H1 (cell line): ENCODE measurements around the gene SEMA4D. TPM values are rescaled to one million over a fixed set of nuclear protein-coding genes. Genes with fewer than 3 reads are reported as not detected.

ENCODE experiments used
- BCL11A ChIP-seq, 2 experiments: IDR thresholded peaks; one replicate each; pipeline ENCODE4 v1.6.1; 2011; ENCODE audit warnings: low read depth in 2 of 2, low read length in 2 of 2, mild to moderate bottlenecking in 2 of 2
- CBX8 ChIP-seq: fragments of 300-800, 300-1000 bp; sonication (generic); IDR thresholded peaks from 2 replicates; pipeline ENCODE4 v1.7.1; 2016; ENCODE audit warnings: low read depth, low read length, borderline replicate concordance
- CHD7 ChIP-seq: fragments of 300-600 bp; sonication (generic); IDR thresholded peaks from 2 replicates; pipeline ENCODE4 v1.7.1; 2012; ENCODE audit warnings: low read length, moderate library complexity, mild to moderate bottlenecking, inconsistent platforms; ENCODE audit not compliant: insufficient replicate concordance
- GABPA ChIP-seq: IDR thresholded peaks from 2 replicates; pipeline ENCODE4 v1.6.1; 2011; ENCODE audit warnings: mild to moderate bottlenecking, low read length, moderate library complexity, borderline replicate concordance; ENCODE audit not compliant: insufficient read depth
- HDAC6 ChIP-seq: IDR thresholded peaks from one replicate; pipeline ENCODE4 v1.7.1; 2012; ENCODE audit warnings: low read depth, mild to moderate bottlenecking, inconsistent platforms, low read length, moderate library complexity
- RAD21 ChIP-seq, 2 experiments: IDR thresholded peaks in 1 of 2; conservative IDR thresholded peaks in 1 of 2; 2 replicates each; pipeline ENCODE4 v1.6.1; 2011; ENCODE audit warnings: low read depth in 2 of 2, low read length in 2 of 2, improper control_type of control experiment in 1 of 2, inconsistent platforms in 1 of 2, mild to moderate bottlenecking in 1 of 2, moderate library complexity in 1 of 2
- TEAD4 ChIP-seq: IDR thresholded peaks from 2 replicates; pipeline ENCODE4 v1.6.1; 2012; ENCODE audit warnings: low read depth, low read length, inconsistent platforms, mixed read lengths
- polyA plus RNA-seq, 7 experiments: library from polyadenylated mRNA; depleted of rRNA in 3 of 7; stranded (reverse) in 5 of 7; unstranded in 2 of 7; fragments of >200 nt in 5 of 7; fragments of 200-250 nt in 2 of 7; gene quantifications; 1 replicate in 5 of 7; 2 replicates in 1 of 7; 4 replicates in 1 of 7; pipeline versions ENCODE4 v1.2.1 to v1.2.3, GENCODE V29; 2011 to 2013; ENCODE audit warnings: missing spikeins in 2 of 7, mixed read lengths in 2 of 7
- total RNA-seq: library from RNA; stranded (reverse); fragmentation: NEBNext Ultra II Directional; extraction: Animal tissue kit (Norgen Biotek cat#: 25700); gene quantifications from 2 replicates; pipeline ENCODE4 v1.2.1, GENCODE V29; 2021

The SEMA4D gene
- total and polyA plus RNA-seq, 2 of the 8 experiments (the other 6 are each of a cell fraction or from before 2014, with no cell fraction given) = 21.0 to 70.4 TPM

GRCh38 chr9:89352874-89353649 is 144.9 kb downstream of the SEMA4D start (continued):
- TF ChIP-seq CHD7 = no peak
- no peak for TF ChIP-seq HDAC6
- no peak for TF ChIP-seq CBX8
- TF ChIP-seq RAD21 (IDR thresholded peaks at IDR 0.05 in 1 of 2, conservative IDR thresholded peaks at IDR 0.05 in 1 of 2; ENCODE audit: low read depth in 2 of 2, low read length in 2 of 2) = no peak
- no peak for TF ChIP-seq BCL11A (IDR thresholded peaks at IDR 0.05; ENCODE audit: low read depth in 2 of 2, low read length in 2 of 2)
- TF ChIP-seq GABPA = no peak
- TF ChIP-seq TEAD4 = no peak
